SK-N-SH (cell line): Measurements from ENCODE around the gene GMPR2. TPM values are rescaled to one million over a fixed set of nuclear protein-coding genes. Genes with fewer than 3 reads are reported as not detected.
"Not testable (repeated sequence)": the region's sequence is repeated elsewhere in the genome, so short reads cannot be mapped to it uniquely, and the experiment has no call there.

Experiments
- CTCF ChIA-PET: fragments of 300-600, 350-600 bp; formaldehyde crosslinking; extraction: SDS; loops from one replicate; lab custom pipeline; 2021; lab: Yijun Ruan, JAX
- POLR2A ChIA-PET: fragments of 350-600 bp; sonication (Branson Sonifier 250); formaldehyde crosslinking; extraction: SDS; loops from one replicate; lab custom pipeline; 2020; ENCODE audit warnings: antibody characterized with exemption, inconsistent platforms; lab: Yijun Ruan, JAX
- DNase-seq: peaks from one replicate; pipeline ENCODE4 v3.0.0; 2012
- H2AFZ ChIP-seq: fragments of 200-600 bp; sonication (generic); 2 replicates; pipeline ENCODE4 v1.8.1; 2016; ENCODE audit warnings: antibody characterized with exemption, mild to moderate bottlenecking, low read depth
- H3F3A ChIP-seq: fragments of 200-600 bp; sonication (generic); replicated peaks from 2 replicates; pipeline ENCODE3; 2016; ENCODE audit warnings: antibody characterized with exemption, mild to moderate bottlenecking; ENCODE audit not compliant: insufficient read depth
- H3K27ac ChIP-seq, 2 experiments: fragments of 200-500 bp in 1 of 2; fragments of 200-600 bp in 1 of 2; sonication (Bioruptor generic) in 1 of 2; sonication (generic), shearing (Covaris generic) in 1 of 2; 2 replicates each; pipeline versions ENCODE4 v1.5.1 to v1.6.1; 2014 to 2016; ENCODE audit warnings: low read depth in 2 of 2, inconsistent platforms in 1 of 2, low read length in 1 of 2, mild to moderate bottlenecking in 1 of 2, mixed read lengths in 1 of 2
- H3K27me3 ChIP-seq: fragments of 200-600 bp; sonication (generic), shearing (Covaris generic); 2 replicates; pipeline ENCODE4 v1.6.1; 2016; ENCODE audit warnings: mixed run types; ENCODE audit not compliant: insufficient read depth
- H3K36me3 ChIP-seq, 2 experiments: fragments of 200-500 bp in 1 of 2; fragments of 200-600 bp in 1 of 2; sonication (Bioruptor generic) in 1 of 2; sonication (generic) in 1 of 2; replicated peaks in 1 of 2; 2 replicates each; pipeline versions ENCODE3 to v1.5.1; 2014 to 2016; ENCODE audit warnings: low read length in 1 of 2, mild to moderate bottlenecking in 1 of 2; ENCODE audit not compliant: insufficient read depth in 2 of 2, control insufficient read depth in 1 of 2
- H3K4me1 ChIP-seq, 2 experiments: fragments of 200-500 bp in 1 of 2; fragments of 200-600 bp in 1 of 2; sonication (Bioruptor generic) in 1 of 2; sonication (generic), shearing (Covaris generic) in 1 of 2; 2 replicates each; pipeline versions ENCODE4 v1.5.1 to v1.6.1; 2014 to 2016; ENCODE audit warnings: low read depth in 1 of 2, low read length in 1 of 2, mixed run types in 1 of 2; ENCODE audit not compliant: insufficient read depth in 2 of 2, control insufficient read depth in 1 of 2
- H3K4me2 ChIP-seq: fragments of 200-600 bp; sonication (generic), shearing (Covaris generic); 2 replicates; pipeline ENCODE4 v1.6.1; 2017; ENCODE audit warnings: mixed run types
- H3K4me3 ChIP-seq, 2 experiments: fragments of 200-500 bp in 1 of 2; fragments of 200-600 bp in 1 of 2; sonication (Bioruptor generic) in 1 of 2; sonication (generic), shearing (Covaris generic) in 1 of 2; 2 replicates each; pipeline versions ENCODE4 v1.5.1 to v1.8.1; 2014 to 2016; ENCODE audit warnings: low read depth in 2 of 2, inconsistent platforms in 1 of 2, low read length in 1 of 2, mild to moderate bottlenecking in 1 of 2, mixed read lengths in 1 of 2, moderate library complexity in 1 of 2
- H3K79me2 ChIP-seq: fragments of 200-600 bp; sonication (generic); 2 replicates; pipeline ENCODE4 v1.8.1; 2017; ENCODE audit warnings: mild to moderate bottlenecking; ENCODE audit not compliant: insufficient read depth
- H3K9ac ChIP-seq: fragments of 200-600 bp; sonication (generic); 2 replicates; pipeline ENCODE4 v1.6.1; 2017; ENCODE audit warnings: mixed run types
- H3K9me2 ChIP-seq: fragments of 200-600 bp; sonication (generic); 2 replicates; pipeline ENCODE4 v1.6.1; 2017; ENCODE audit warnings: mixed run types
- H3K9me3 ChIP-seq: fragments of 200-600 bp; sonication (generic); 2 replicates; pipeline ENCODE4 v1.6.1; 2017; ENCODE audit warnings: mixed run types, mild to moderate bottlenecking, moderate library complexity
- H4K20me1 ChIP-seq: fragments of 200-600 bp; sonication (generic); 2 replicates; pipeline ENCODE4 v1.6.1; 2017; ENCODE audit warnings: mild to moderate bottlenecking, mixed run types; ENCODE audit not compliant: insufficient read depth
- EZH2phosphoT487 ChIP-seq: fragments of 200-600 bp; sonication (generic); IDR thresholded peaks from 2 replicates; pipeline ENCODE4 v1.6.1; 2017; ENCODE audit warnings: low read depth, mixed run types, mild to moderate bottlenecking, antibody characterized with exemption, moderate library complexity, borderline replicate concordance
- FOXM1 ChIP-seq: IDR thresholded peaks from 2 replicates; pipeline ENCODE4 v1.4.0; 2012; ENCODE audit warnings: low read depth, mild to moderate bottlenecking
- GABPA ChIP-seq: IDR thresholded peaks from 2 replicates; pipeline ENCODE4 v1.4.0; 2012; ENCODE audit warnings: low read depth, mild to moderate bottlenecking
- IRF3 ChIP-seq: fragments of 150-350 bp; IDR thresholded peaks from 2 replicates; pipeline ENCODE4 v1.6.1; 2016; ENCODE audit warnings: mild to moderate bottlenecking, low read depth, low read length
- JUND ChIP-seq: IDR thresholded peaks from 2 replicates; pipeline ENCODE4 v1.4.0; 2012
- MAX ChIP-seq: IDR thresholded peaks from 2 replicates; pipeline ENCODE4 v1.4.0; 2012; ENCODE audit warnings: low read depth
- NFIC ChIP-seq: IDR thresholded peaks from 2 replicates; pipeline ENCODE4 v1.4.0; 2012; ENCODE audit warnings: borderline replicate concordance
- NRF1 ChIP-seq: IDR thresholded peaks from 2 replicates; pipeline ENCODE4 v1.6.1; 2012; ENCODE audit warnings: low read depth, mild to moderate bottlenecking, low read length
- RAD21 ChIP-seq: IDR thresholded peaks from 2 replicates; pipeline ENCODE4 v1.6.1; 2012; ENCODE audit warnings: mild to moderate bottlenecking, low read length
- RCOR1 ChIP-seq: fragments of 150-350 bp; IDR thresholded peaks from 2 replicates; pipeline ENCODE4 v1.6.1; 2017; ENCODE audit warnings: antibody characterized with exemption, low read length
- TAF1 ChIP-seq: IDR thresholded peaks from 2 replicates; pipeline ENCODE4 v1.6.1; 2012; ENCODE audit warnings: low read depth, mild to moderate bottlenecking, low read length, moderate library complexity, borderline replicate concordance
- WGBS: methylation state at CpG from one replicate; pipeline ENCODE4 v1.1.6; 2017; ENCODE audit warnings: low lambda C conversion rate; 5-methylcytosine and 5-hydroxymethylcytosine counted together
- polyA plus RNA-seq, 3 experiments: library from polyadenylated mRNA; depleted of rRNA; stranded (reverse); fragments of >200 nt; gene quantifications; 2 replicates each; pipeline ENCODE4 v1.2.3, GENCODE V29; 2012
- TF ChIP-seq, protein P1 (sequence below): IDR thresholded peaks from 2 replicates; pipeline ENCODE4 v1.4.0; 2012; ENCODE audit warnings: low read depth, borderline replicate concordance
- TF ChIP-seq, protein P2 (sequence below): fragments of 200-600 bp; sonication (generic); IDR thresholded peaks from 2 replicates; pipeline ENCODE4 v1.6.1; 2017; ENCODE audit warnings: antibody characterized with exemption, mild to moderate bottlenecking, moderate library complexity

Gene GMPR2
- polyA plus RNA-seq, 1 of the 3 experiments (the other 2 are of a cell fraction) = 97.0 TPM

GRCh38 chr14:24243336-24243836 lies 10.7 kb downstream of the GMPR2 start (continued):
- TF ChIP-seq NFIC = no peak
- TF ChIP-seq, protein P1, sequence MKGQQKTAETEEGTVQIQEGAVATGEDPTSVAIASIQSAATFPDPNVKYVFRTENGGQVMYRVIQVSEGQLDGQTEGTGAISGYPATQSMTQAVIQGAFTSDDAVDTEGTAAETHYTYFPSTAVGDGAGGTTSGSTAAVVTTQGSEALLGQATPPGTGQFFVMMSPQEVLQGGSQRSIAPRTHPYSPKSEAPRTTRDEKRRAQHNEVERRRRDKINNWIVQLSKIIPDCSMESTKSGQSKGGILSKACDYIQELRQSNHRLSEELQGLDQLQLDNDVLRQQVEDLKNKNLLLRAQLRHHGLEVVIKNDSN = no peak
- TF ChIP-seq JUND = no peak
- no peak for TF ChIP-seq EZH2phosphoT487
- no peak for TF ChIP-seq TAF1

DNA sequence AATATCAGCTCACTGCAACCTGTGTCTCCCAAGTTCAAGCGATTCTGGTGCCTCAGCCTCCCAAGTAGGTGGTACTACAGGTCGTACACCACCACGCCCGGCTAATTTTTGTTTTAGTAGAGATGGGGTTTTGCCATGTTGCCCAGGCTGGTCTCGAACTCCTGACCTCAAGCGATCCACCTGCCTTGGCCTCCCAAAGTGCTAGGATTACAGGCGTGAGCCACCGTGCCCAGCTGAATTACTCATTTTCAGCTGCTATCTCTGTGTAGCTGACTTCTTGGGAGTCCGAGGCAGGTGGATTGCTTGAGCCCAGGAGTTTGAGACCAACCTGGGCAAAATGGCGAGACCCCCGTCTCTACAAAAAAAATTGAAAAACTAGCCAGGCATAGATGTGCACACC lies 12.6 kb downstream of the GMPR2 start:
- CTCF ChIA-PET = interaction anchor here (1.3 to 12.0 kb wide), 4 partner anchors 11 to 121 kb away, joined by 4 to 191 read pairs (median 24); partner anchors contain the start of genes DHRS1 and NOP9
- H3K27me3 ChIP-seq, H3K9me3 ChIP-seq, POLR2A ChIA-PET, DNase-seq, H3K4me3 ChIP-seq, H4K20me1 ChIP-seq, H2AFZ ChIP-seq, H3K9ac ChIP-seq, H3K4me2 ChIP-seq, H3K9me2 ChIP-seq, H3K36me3 ChIP-seq, H3K27ac ChIP-seq: not testable (repeated sequence)
- Histone ChIP-seq H3K79me2 (peaks cover 17% of the 10 kb centered on the region), H3F3A (peaks cover 13% of the 10 kb centered on the region), H3K4me1 (peaks cover 15 to 20% of the 10 kb centered on the region in 2 experiments; a peak in 2 of 4 replicates)
- WGBS = 92% methylated on average over 11 of the region's 11 CpGs

GRCh38 chr14:24246765-24247212 lies 14.1 kb downstream of the GMPR2 start:
- TF ChIP-seq RCOR1 = no peak
- no peak for TF ChIP-seq GABPA
- Histone ChIP-seq H3K4me2 (no peak overlapping the region), H3K27ac (no peak overlapping the region), H3K36me3 (no peaks in the 10 kb centered on the region), H3K79me2 (peaks cover 2% of the 10 kb centered on the region), H3K9ac (no peak overlapping the region), H3F3A (peaks cover 13% of the 10 kb centered on the region), H3K9me2 (no peaks in the 10 kb centered on the region), H3K27me3 (no peaks in the 10 kb centered on the region), H3K9me3 (no peaks in the 10 kb centered on the region), H3K4me1 (peaks cover 7% of the 10 kb centered on the region in 2 experiments; a peak in 1 of 4 replicates), H2AFZ (no peak overlapping the region), H3K4me3 (no peak overlapping the region), H4K20me1 (no peaks in the 10 kb centered on the region)
- ChIA-PET POLR2A (interaction anchor here (1.1 kb wide), 1 partner anchor 62 kb away, joined by 4 read pairs; no protein-coding TSS in a partner anchor), CTCF (interaction anchor here (1.1 to 12.0 kb wide), 8 partner anchors 10 to 190 kb away, joined by 3 to 191 read pairs (median 4); partner anchors contain the start of genes CIDEB, DHRS1, NOP9 and RABGGTA)
- no peak for DNase-seq
- 77% methylated on average over 3 of the region's 3 CpGs for WGBS

GRCh38 chr14:24247422-24247821 lies 14.7 kb downstream of the GMPR2 start:
- 57% methylated on average over 7 of the region's 7 CpGs for WGBS
- H3F3A ChIP-seq = peaks cover 13% of the 10 kb centered on the region
- CTCF ChIA-PET = interaction anchor here (0.8 to 12.0 kb wide), 8 partner anchors 9 to 189 kb away, joined by 3 to 191 read pairs (median 4); partner anchors contain the start of genes CIDEB, DHRS1, NOP9 and RABGGTA
- no peak overlapping the region for H3K9ac ChIP-seq
- no peak overlapping the region for H2AFZ ChIP-seq
- H3K9me3 ChIP-seq = no peaks in the 10 kb centered on the region
- H3K36me3 ChIP-seq = no peaks in the 10 kb centered on the region
- TF ChIP-seq, protein P2, sequence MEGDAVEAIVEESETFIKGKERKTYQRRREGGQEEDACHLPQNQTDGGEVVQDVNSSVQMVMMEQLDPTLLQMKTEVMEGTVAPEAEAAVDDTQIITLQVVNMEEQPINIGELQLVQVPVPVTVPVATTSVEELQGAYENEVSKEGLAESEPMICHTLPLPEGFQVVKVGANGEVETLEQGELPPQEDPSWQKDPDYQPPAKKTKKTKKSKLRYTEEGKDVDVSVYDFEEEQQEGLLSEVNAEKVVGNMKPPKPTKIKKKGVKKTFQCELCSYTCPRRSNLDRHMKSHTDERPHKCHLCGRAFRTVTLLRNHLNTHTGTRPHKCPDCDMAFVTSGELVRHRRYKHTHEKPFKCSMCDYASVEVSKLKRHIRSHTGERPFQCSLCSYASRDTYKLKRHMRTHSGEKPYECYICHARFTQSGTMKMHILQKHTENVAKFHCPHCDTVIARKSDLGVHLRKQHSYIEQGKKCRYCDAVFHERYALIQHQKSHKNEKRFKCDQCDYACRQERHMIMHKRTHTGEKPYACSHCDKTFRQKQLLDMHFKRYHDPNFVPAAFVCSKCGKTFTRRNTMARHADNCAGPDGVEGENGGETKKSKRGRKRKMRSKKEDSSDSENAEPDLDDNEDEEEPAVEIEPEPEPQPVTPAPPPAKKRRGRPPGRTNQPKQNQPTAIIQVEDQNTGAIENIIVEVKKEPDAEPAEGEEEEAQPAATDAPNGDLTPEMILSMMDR = no peak
- TF ChIP-seq, protein P1 = no peak
- TF ChIP-seq RAD21 (no peak), MAX (no peak), FOXM1 (no peak), NRF1 (no peak), IRF3 (no peak)
- no peak overlapping the region for H3K4me2 ChIP-seq
- H4K20me1 ChIP-seq = no peaks in the 10 kb centered on the region
- no peaks in the 10 kb centered on the region for H3K79me2 ChIP-seq
- no peak overlapping the region for H3K27ac ChIP-seq
- no peak for DNase-seq
- no peaks in the 10 kb centered on the region for H3K27me3 ChIP-seq
- no peaks in the 10 kb centered on the region for H3K9me2 ChIP-seq
- POLR2A ChIA-PET = interaction anchor here (1.1 kb wide), 1 partner anchor 61 kb away, joined by 4 read pairs; no protein-coding TSS in a partner anchor
- no peak overlapping the region for H3K4me3 ChIP-seq
- H3K4me1 ChIP-seq = peaks cover 6 to 7% of the 10 kb centered on the region in 2 experiments; a peak in 1 of 4 replicates
